GM21723 (cell line): ENCODE data around the gene MAGI2.
"Not testable (repeated sequence)": the region's sequence is repeated elsewhere in the genome, so short reads cannot be mapped to it uniquely, and the experiment has no call there.

Experiments used
- ATAC-seq: cut with Tn5 transposase; IDR thresholded peaks from one replicate; pipeline ENCODE4 v1.9.1; 2021; ENCODE audit warnings: mild to moderate bottlenecking, moderate library complexity; ENCODE audit not compliant: unreplicated experiment

MAGI2 gene

DNA sequence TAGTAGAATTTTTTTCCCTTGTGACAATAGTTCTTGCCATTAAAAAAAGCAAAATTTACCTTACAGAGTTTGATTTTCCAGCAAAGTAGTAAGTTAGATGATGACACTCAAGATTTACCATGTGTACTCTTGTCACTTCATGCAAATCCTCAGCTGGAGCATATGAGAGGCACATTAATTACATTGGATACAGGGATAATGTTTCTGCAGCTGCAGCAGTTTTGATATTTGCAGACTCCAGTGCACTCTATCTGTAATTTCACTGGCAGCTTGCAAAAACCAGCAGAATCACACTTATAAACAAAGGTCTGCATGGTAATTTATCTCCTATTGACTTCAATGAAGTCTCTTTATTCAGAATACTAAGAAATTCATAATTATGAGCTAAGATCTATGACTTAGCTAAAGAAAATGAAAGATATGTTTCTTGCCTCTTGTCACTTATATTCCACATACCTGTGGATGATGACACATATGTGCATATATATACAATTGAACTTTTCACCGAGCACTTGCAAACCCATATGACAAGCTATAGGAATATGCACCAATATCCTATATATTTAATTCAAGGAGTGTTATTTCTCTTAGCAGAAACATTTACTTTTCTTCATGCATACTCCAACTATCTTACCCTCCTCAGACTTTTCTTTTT, 1124.3 kb downstream of the MAGI2 start:
- no peak for ATAC-seq

DNA sequence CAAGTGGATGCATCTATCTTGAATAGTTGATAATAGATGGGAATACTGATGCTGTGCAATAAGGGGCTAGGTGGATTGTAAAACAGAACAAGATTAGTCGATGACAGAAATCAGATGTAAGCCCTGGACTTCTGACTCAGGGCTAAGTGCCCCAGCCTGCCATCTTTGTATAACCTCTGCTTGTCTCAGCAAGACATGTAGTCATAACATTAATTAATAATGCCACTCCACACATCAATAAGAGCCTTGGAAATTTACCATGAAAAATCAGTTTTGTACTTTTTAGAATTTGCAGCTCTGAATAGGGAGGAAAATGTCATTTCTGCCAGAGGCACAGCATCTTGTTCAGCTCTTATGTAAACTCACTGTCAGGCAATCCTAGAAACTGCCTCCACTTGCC, 1125.7 kb downstream of the MAGI2 start:
- no peak for ATAC-seq

DNA sequence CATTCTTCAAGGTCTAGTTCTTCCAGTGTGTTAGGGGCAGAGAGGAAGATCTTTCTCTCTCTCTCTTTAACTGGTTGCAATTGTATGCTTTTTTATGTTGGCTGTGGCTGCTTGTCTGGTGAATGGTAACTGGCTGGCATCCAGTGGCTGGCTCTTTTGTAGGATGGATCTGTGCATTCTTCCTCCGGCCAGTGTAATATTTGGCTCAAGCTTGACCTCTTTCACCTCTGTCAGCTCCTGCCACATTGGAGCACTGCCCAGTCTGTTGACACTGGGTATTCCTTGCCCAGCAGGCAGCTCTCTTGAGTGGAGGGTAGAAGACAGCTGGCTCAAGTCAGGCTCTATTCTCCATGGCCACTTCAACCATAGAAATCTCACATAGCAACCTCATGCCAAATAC, 1126.6 kb downstream of the MAGI2 start:
- ATAC-seq, result no peak

DNA sequence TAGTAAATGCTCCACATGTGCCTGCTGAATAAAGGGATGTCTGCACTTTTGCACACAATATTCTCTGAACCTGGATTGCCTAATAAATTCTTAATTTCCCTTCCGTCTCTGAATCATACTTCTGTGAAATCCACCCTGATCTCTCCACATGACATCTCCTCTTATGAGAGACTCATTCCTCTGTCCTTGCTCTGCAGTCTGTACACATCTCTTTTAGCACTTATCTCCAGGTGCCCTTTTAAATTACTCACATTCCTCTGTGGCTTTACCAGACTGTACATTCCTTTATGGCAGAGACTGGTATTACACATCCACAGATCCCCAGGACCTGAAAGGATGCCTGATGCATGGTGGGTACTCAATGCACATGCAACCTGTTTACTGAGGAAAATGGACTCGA, 1127.3 kb downstream of the MAGI2 start:
- no peak for ATAC-seq

DNA sequence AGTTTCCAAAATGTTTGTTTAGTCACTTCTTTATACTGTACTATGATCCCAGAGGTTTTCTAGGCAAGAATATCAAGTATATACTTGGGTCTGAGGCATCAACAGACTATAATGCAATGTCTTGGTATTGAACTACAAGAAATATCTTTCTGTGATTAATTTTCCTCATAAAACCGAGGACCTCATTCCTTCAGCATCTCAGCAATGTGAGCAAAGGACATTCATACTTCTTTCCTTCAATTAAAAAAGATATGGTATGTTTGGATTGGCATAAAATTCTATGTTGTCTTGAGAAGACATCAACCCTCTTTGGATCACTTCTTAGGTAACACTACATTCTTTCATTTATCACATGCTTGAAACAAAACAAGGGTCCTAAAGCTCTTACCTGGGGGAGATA, 1130.3 kb downstream of the MAGI2 start:
- no peak for ATAC-seq

DNA sequence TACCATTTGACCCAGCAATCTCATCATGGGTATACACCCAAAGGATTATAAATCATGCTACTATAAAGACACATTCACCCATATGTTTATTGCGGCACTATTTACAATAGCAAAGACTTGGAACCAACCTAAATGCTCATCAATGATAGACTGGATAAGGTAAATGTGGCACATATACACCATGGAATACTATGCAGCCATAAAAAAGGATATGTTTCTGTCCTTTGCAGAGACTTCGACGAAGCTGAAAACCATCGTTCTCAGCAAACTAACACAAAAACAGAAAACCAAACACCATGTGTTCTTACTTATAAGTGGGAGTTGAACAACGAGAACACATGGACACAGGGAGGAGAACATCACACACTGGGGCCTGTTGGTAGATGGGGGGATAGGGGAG, 1131.2 kb downstream of the MAGI2 start:
- not testable (repeated sequence) for ATAC-seq

DNA sequence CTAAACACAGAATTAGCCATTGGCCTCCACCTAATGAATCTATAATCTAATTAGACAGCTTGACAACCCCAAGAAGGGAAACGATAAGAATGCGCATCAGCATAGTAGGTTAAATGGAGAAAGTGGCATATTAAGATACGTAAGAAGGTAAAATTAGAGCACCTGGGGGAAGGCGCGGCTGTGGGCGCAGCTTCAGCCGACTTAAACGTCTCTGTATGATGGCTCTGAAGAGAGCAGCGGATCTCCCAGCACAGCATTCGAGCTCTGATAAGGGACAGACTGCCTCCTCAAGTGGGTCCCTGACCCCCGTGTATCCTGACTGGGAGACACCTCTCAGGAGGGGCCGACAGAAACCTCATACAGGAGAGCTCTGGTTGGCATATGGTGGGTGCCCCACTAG, 1136.1 kb downstream of the MAGI2 start:
- ATAC-seq, result no peak

DNA sequence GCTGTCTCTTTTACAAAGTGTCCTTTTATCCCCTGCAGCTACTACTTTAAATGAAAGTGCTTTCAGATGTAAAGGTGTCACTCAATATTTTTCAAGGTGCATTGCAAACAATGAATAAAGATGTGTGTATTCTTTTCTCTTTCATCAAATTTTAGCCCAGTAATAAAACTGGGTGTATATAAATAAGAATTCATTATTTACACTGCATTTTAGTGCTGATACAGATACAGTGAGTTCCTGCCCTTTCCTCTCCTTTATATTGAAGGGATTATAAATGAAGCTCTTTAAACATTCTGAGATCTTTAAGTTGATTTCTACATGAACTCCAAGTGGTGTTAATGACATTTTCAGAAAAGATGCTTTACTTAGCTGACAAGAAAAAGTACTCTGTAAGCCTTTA, 1137.4 kb downstream of the MAGI2 start:
- ATAC-seq, result no peak

DNA sequence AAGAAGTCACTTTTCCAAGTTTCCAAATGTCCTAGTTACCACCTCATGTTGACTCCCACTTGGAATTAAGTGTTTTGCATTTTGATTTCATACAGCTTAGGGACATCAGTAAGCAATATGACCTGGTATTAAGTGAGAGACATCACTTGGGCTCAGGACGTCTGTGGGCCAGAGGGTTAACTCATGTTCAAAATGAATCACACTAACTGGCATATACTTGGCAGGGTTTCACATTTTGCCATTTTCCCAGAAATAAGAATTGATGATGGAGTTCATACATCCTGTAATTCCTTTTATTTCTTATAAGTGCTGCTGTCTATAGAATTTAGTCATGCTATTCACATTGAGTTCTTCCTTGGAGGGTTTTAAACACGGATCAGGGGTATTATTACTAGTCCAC, 1138.3 kb downstream of the MAGI2 start:
- no peak for ATAC-seq

- ATAC-seq, result no peak
These were observed 1142.3 kb downstream of the MAGI2 start for GRCh38 chr7:78311181-78311580.

DNA sequence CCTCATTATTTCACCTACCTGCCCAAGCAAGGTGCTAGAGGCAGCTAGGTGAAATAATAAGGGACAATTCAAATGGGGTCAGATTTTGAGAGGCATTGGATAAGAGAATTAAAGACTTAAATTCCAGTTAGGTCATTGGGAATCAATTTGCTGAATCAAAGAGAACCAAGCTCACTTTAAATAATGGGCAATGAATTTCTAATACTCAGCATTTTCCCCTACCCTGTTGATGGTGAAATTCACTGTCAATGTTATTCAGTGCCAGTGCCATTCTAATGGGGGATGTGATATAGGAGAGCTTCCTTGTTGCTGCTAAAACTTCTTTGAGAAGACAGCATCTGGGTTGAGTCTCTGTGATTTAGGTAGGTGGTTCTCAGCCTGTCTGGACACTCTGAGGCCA, 1145.6 kb downstream of the MAGI2 start:
- no peak for ATAC-seq

GRCh38 chr7:78306634-78307033, 1146.8 kb downstream of the MAGI2 start:
- ATAC-seq, result no peak

- no peak for ATAC-seq
These were observed 1152.1 kb downstream of the MAGI2 start for GRCh38 chr7:78301407-78301806.

DNA sequence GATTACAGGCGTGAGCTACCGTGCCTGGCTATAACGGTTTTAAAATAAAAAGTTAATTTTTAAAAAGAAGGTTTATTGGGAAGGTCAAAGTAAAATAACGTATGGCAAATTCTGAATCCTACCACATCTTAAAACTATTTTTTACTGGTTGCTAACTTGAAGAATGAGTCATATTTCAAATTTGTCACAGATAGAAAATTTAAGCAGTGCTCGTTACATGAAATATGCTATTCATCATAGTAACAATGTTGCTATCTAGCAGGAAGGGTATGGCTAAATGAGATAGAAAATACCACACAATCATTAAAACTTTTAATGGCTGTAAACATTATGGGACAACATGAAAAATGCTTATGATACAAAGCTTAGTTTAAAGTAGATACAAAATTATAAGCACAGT, 1154.4 kb downstream of the MAGI2 start:
- no peak for ATAC-seq

DNA sequence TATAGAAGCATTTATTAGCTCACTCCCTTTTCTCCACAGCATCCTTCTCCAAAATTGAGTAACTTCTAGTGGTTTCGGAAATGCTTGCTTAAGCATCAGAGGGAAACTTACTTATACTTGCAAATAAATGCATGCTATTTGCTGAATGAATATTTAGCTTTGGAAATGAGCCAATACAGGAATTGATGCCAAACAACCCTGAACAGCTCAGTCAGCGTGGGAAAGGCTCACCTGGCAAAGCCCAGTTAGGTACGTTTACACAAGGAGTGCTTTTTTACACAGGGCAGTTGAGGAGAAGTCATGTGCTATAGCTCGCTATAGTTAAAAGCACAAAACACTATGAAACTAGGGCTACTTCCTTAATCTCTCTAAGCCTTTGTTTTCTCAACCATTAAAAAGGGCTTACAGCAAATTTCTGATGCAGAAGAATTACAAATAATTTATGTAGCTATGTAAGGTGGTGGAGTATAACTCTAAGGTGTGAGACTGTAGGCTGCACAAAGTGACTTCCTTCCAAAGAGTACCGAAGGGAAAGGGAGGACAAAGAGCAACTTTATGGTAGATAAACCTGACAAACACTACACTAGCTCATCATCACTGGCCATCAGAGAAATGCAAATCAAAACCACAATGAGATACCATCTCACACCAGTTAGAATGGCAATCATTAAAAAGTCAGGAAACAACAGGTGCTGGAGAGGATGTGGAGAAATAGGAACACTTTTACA, 1156.7 kb downstream of the MAGI2 start:
- ATAC-seq, result no peak

- no peak for ATAC-seq
These were observed 1157.3 kb downstream of the MAGI2 start for GRCh38 chr7:78296046-78296597.

DNA sequence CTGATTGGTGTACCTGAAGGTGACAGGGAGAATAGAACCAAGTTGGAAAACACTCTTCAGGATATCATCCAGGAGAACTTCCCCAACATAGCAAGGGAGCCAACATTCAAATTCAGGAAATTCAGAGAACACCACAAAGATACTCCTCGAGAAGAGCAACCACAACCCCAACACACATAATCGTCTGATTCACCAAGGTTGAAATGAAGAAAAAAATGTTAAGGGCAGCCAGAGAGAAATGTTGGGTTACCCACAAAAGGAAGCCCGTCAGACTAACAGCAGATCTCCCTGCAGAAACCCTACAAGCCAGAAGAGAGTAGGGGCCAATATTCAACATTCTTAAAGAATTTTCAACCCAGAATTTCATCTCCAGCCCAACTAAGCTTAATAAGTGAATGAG, 1164.0 kb downstream of the MAGI2 start:
- not testable (repeated sequence) for ATAC-seq

DNA sequence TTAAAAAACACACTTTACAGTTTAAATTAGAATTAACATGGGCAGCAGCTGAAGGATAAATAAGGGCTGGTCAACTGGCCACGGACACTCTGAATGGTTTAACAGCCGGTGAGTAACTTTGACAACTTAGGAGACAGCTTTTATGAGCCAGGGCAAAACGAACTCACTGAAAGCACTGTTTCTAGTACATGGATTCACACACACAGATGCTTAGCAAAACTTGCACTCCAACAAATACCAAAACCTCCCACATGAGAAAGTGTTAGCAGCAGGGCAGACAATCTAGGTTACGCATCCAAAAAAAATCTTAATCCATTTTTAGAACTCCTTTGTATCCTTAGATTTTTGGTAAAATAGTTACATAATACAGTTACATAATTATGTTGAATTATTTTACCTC, 1168.5 kb downstream of the MAGI2 start:
- no peak for ATAC-seq

- no peak for ATAC-seq
These were observed 1173.2 kb downstream of the MAGI2 start for GRCh38 chr7:78280276-78280675.

- no peak for ATAC-seq
These were observed 1174.0 kb downstream of the MAGI2 start for GRCh38 chr7:78279457-78279856.

DNA sequence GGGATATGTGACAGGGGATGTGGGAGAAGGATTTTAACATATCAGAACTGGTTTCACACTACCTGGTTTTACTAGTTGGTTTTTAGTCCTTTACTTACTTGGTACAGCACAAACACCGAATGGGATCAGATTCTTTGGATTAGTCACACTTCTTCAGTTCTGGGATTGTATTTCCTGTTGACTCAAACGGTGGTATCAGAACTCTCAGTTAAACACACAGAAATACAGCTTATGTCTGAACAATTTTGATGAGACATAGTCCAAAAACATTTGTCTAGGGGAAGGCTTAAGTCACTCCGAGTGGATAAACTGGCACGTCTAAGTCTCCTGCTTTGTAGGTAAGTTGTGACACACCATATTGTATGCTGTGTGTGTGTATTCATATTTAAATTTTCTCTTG, 1174.4 kb downstream of the MAGI2 start:
- no peak for ATAC-seq

DNA sequence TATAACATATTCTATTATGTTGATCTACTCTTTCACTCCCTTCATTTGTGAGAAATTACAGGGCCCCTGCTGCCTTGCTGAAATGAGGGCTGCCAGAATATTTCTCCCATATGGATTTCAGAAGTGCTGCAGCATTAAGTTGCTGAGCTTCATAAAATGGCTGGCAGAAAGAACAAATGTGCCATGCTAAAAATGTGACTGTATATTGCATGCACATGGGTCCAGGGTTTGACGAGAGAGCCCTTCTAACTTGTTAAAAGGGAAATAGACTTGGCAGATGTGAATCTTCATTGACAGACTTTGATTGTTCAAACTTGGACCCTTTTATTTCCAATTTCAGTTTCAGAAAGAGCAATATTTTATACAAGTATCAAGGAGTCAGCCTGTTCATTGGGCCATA, 1186.3 kb downstream of the MAGI2 start:
- no peak for ATAC-seq
